Fibroblast of lung (primary cell): ENCODE results near the gene MARVELD1.

Experiments used
- EZH2 ChIP-seq: IDR thresholded peaks from 2 replicates; pipeline ENCODE4 v1.5.1; 2012; ENCODE audit warnings: low read length, control low read depth, mild to moderate bottlenecking; ENCODE audit errors: missing control alignments
- TF ChIP-seq, protein P1 (sequence below), 2 donors: IDR thresholded peaks in 1 of 2; conservative IDR thresholded peaks in 1 of 2; 1 replicate in 1 of 2; 2 replicates in 1 of 2; pipeline ENCODE4 v1.5.1; 2011 to 2012; ENCODE audit warnings: low read length in 2 of 2, control low read depth in 1 of 2, inconsistent platforms in 1 of 2, low read depth in 1 of 2, mild to moderate bottlenecking in 1 of 2

DNA sequence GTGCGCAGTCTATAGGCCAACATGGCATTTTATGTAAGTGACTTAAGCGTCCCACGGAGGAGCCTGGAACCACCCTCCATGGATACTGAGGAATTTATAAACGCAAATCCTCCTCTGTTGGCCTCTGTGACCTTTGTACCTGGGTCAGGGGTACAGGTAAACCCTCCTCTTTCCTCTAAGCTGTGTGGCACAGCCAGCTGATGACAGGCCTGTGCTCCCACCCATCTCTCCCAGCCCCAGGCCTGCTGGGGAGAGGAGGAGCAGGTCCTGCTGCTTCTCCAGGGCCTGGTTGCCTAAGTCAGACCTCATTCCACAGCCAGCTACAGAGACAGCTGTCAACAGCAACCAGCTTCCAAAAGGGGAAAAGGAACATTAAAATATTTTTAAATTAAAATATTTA lies 31.5 kb upstream of the MARVELD1 start:
- no peak for TF ChIP-seq EZH2
- TF ChIP-seq, protein P1, sequence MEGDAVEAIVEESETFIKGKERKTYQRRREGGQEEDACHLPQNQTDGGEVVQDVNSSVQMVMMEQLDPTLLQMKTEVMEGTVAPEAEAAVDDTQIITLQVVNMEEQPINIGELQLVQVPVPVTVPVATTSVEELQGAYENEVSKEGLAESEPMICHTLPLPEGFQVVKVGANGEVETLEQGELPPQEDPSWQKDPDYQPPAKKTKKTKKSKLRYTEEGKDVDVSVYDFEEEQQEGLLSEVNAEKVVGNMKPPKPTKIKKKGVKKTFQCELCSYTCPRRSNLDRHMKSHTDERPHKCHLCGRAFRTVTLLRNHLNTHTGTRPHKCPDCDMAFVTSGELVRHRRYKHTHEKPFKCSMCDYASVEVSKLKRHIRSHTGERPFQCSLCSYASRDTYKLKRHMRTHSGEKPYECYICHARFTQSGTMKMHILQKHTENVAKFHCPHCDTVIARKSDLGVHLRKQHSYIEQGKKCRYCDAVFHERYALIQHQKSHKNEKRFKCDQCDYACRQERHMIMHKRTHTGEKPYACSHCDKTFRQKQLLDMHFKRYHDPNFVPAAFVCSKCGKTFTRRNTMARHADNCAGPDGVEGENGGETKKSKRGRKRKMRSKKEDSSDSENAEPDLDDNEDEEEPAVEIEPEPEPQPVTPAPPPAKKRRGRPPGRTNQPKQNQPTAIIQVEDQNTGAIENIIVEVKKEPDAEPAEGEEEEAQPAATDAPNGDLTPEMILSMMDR (conservative IDR thresholded peaks at IDR 0.05 in 1 of 2, IDR thresholded peaks at IDR 0.05 in 1 of 2; ENCODE audit: low read depth in 1 of 2, low read length in 2 of 2), result no peak
